SKM-1 treated with dmso at 0.1 percent for 144 hours (cell line): ENCODE results near the gene ANKFN1.
A peak's percentile ranks its signal among the peaks of the same experiment; 100 is the strongest.

Source experiments
- DNase-seq: peaks from one replicate; lab custom pipeline; 2025; ENCODE audit not compliant: unreplicated experiment; lab: John Stamatoyannopoulos, UW

The ANKFN1 gene

GRCh38 chr17:56146534-56146933 lies 6.7 kb upstream of the ANKFN1 start:
- DNase-seq = no peak

- DNase-seq = no peak
Measured at GRCh38 chr17:56148333-56148732, 4.9 kb upstream of the ANKFN1 start.

GRCh38 chr17:56149266-56150036 lies 3.8 kb upstream of the ANKFN1 start:
- no peak for DNase-seq

GRCh38 chr17:56150649-56151048 lies 2.6 kb upstream of the ANKFN1 start:
- DNase-seq = no peak

- DNase-seq = no peak
Measured at GRCh38 chr17:56157845-56158244, 4.6 kb downstream of the ANKFN1 start.

GRCh38 chr17:56158344-56158743 lies 5.1 kb downstream of the ANKFN1 start:
- no peak for DNase-seq

- DNase-seq = peak; percentile 38
Measured at GRCh38 chr17:56158915-56159825, 5.9 kb downstream of the ANKFN1 start.

GRCh38 chr17:56159826-56160380 lies 6.6 kb downstream of the ANKFN1 start:
- no peak for DNase-seq

- no peak for DNase-seq
Measured at GRCh38 chr17:56160422-56160821, 7.1 kb downstream of the ANKFN1 start.

GRCh38 chr17:56165072-56165641 lies 11.9 kb downstream of the ANKFN1 start:
- no peak for DNase-seq

- DNase-seq = no peak
Measured at GRCh38 chr17:56167491-56167890, 14.2 kb downstream of the ANKFN1 start.

- DNase-seq = no peak
Measured at GRCh38 chr17:56169621-56170020, 16.3 kb downstream of the ANKFN1 start.

GRCh38 chr17:56171186-56171959 lies 18.1 kb downstream of the ANKFN1 start:
- DNase-seq = no peak

- DNase-seq = no peak
Measured at GRCh38 chr17:56172517-56172982, 19.3 kb downstream of the ANKFN1 start.

GRCh38 chr17:56173026-56173425 lies 19.8 kb downstream of the ANKFN1 start:
- no peak for DNase-seq

- DNase-seq = no peak
Measured at GRCh38 chr17:56173958-56174835, 20.9 kb downstream of the ANKFN1 start.

- no peak for DNase-seq
Measured at GRCh38 chr17:56175299-56175955, 22.2 kb downstream of the ANKFN1 start.

GRCh38 chr17:56176091-56176490 lies 22.8 kb downstream of the ANKFN1 start:
- no peak for DNase-seq

- DNase-seq = no peak
Measured at GRCh38 chr17:56177361-56177760, 24.1 kb downstream of the ANKFN1 start.
